Fibroblast of mammary gland (primary cell): ENCODE data around the gene STEAP1B.

ENCODE experiments used
- DNase-seq: peaks from one replicate; pipeline ENCODE4 v3.0.0-alpha.2; 2010; ENCODE audit warnings: low read depth
- H3K4me3 ChIP-seq: 2 replicates; pipeline ENCODE4 v1.5.1; 2011; ENCODE audit warnings: low read depth, mild to moderate bottlenecking, low read length, moderate library complexity; ENCODE audit not compliant: control insufficient read depth
- CTCF ChIP-seq: conservative IDR thresholded peaks from 2 replicates; pipeline ENCODE4 v1.5.1; 2011; ENCODE audit warnings: low read depth, low read length, inconsistent platforms; ENCODE audit not compliant: control insufficient read depth, insufficient read depth

STEAP1B gene

GRCh38 chr7:22447762-22448161 lies 52.2 kb downstream of the STEAP1B start:
- TF ChIP-seq CTCF, result no peak
- no peak overlapping the region for H3K4me3 ChIP-seq
- DNase-seq, result no peak

DNA sequence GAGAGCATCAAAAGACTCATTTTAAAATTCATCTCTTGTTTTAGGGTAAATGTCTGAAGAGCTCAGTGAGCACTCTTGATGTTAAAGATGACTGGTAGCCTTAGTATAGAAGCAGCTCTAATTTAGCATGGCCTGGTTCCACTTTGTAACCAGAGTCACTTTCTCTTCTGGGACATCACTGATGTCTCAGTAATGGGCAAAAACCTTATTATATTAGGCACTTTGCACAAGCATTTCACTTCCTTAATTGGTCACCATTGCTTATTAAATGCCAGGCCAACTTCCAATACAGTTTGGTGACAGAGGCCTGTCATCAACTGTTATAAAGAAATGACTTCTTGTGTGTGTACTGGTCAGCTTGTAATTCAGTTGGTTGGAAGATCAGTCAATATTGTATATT lies 53.0 kb downstream of the STEAP1B start:
- H3K4me3 ChIP-seq, result no peak overlapping the region
- no peak for TF ChIP-seq CTCF
- DNase-seq, result no peak

GRCh38 chr7:22445853-22446252 lies 54.1 kb downstream of the STEAP1B start:
- no peak overlapping the region for H3K4me3 ChIP-seq
- no peak for DNase-seq
- TF ChIP-seq CTCF, result no peak

DNA sequence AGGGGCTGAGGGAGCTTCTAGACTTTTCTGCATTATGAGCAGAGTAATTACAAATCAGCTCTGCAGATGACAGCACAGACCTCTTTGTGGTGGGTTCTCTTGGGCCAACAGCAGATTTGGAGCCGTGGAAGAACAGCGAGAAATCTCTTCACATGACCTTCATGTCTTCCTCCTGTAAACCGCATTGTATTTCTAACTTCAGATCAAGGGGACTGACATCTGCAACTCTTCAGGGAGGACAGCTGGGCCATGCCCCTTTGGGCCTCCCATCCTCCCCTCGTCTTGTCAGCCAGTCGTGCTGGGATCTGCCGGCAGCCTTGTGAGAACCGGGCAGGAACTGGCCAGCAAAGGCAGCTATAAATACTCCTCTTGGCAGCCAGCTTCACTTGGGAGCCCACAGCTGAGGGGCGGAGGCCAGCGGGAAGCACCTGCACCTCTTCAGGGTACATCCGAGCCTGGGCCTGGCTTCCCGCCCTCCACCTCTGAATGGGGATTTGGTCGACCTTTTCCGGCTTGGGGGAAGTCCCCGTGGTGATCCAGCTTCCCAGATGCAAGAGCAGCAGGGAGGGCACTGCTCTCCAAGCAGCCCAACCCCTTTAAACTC lies 54.7 kb downstream of the STEAP1B start:
- no peak overlapping the region for H3K4me3 ChIP-seq
- DNase-seq, result no peak
- no peak for TF ChIP-seq CTCF

GRCh38 chr7:22444181-22444971 lies 55.6 kb downstream of the STEAP1B start:
- TF ChIP-seq CTCF, result no peak
- no peak overlapping the region for H3K4me3 ChIP-seq
- no peak for DNase-seq

- peak; percentile 56 for DNase-seq
- H3K4me3 ChIP-seq, result no peak overlapping the region
- TF ChIP-seq CTCF, result no peak
Observed at GRCh38 chr7:22443370-22444180, 56.4 kb downstream of the STEAP1B start.
